Neutrophil (primary cell): Measurements from ENCODE around the gene PAX3.

Experiments used
- H3K27ac ChIP-seq: fragments of 200-600 bp; sonication (generic); 2 replicates; pipeline ENCODE4 v1.5.1; 2016; ENCODE audit warnings: mild to moderate bottlenecking, moderate library complexity
- H3K27me3 ChIP-seq: fragments of 200-600 bp; sonication (generic); 2 replicates; pipeline ENCODE4 v1.6.0; 2016; ENCODE audit warnings: mild to moderate bottlenecking
- H3K36me3 ChIP-seq: fragments of 200-600 bp; sonication (generic); 2 replicates; pipeline ENCODE4 v1.5.1; 2017
- H3K4me1 ChIP-seq, 2 experiments: fragments of 200-600 bp in 1 of 2; sonication (generic) in 1 of 2; 1 replicate in 1 of 2; 2 replicates in 1 of 2; pipeline versions ENCODE4 v1.5.1 to v1.6.1; 2013 to 2016; ENCODE audit warnings: low read depth in 1 of 2, low read length in 1 of 2, mild to moderate bottlenecking in 1 of 2, moderate library complexity in 1 of 2; ENCODE audit not compliant: control insufficient read depth in 1 of 2, insufficient read depth in 1 of 2
- H3K4me3 ChIP-seq, 2 experiments: fragments of 200-600 bp in 1 of 2; sonication (generic) in 1 of 2; 1 replicate in 1 of 2; 2 replicates in 1 of 2; pipeline ENCODE4 v1.5.1; 2013 to 2016; ENCODE audit warnings: low read depth in 1 of 2, low read length in 1 of 2, mild to moderate bottlenecking in 1 of 2, moderate library complexity in 1 of 2
- H3K9me3 ChIP-seq: fragments of 200-600 bp; sonication (generic); 2 replicates; pipeline ENCODE4 v1.5.1; 2016
- CTCF ChIP-seq: fragments of 200-600 bp; sonication (generic); IDR thresholded peaks from 2 replicates; pipeline ENCODE4 v1.5.1; 2016; ENCODE audit warnings: antibody characterized with exemption

Gene PAX3

DNA sequence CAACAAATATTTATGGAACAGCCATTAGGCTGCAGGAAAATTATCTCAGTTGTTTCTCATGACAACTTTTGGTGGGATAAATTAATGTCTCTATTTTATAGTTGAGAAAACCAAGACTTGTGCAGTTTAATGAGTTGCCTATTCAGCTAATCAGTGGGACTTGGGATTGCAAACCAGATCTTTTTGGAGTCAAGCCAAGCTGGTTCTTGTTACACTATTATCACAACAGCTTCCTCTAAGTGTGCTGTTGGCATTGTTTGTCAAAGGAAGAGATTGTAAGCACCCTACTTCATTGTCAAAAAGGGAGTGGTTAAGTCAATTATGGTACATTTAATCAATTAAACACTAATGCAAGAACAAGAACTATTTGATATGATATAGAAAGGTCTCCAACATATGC lies 119.2 kb downstream of the PAX3 start:
- no peak overlapping the region for H3K27ac ChIP-seq
- H3K36me3 ChIP-seq: no peaks in the 10 kb centered on the region
- TF ChIP-seq CTCF: no peak
- H3K4me3 ChIP-seq: no peak overlapping the region
- H3K9me3 ChIP-seq: no peaks in the 10 kb centered on the region
- no peaks in the 10 kb centered on the region for H3K27me3 ChIP-seq
- no peaks in the 10 kb centered on the region for H3K4me1 ChIP-seq

GRCh38 chr2:222178450-222178849 lies 120.3 kb downstream of the PAX3 start:
- Histone ChIP-seq H3K36me3 (no peaks in the 10 kb centered on the region), H3K4me1 (no peaks in the 10 kb centered on the region), H3K4me3 (no peak overlapping the region), H3K27ac (no peak overlapping the region), H3K9me3 (no peaks in the 10 kb centered on the region), H3K27me3 (no peaks in the 10 kb centered on the region)
- TF ChIP-seq CTCF: no peak

DNA sequence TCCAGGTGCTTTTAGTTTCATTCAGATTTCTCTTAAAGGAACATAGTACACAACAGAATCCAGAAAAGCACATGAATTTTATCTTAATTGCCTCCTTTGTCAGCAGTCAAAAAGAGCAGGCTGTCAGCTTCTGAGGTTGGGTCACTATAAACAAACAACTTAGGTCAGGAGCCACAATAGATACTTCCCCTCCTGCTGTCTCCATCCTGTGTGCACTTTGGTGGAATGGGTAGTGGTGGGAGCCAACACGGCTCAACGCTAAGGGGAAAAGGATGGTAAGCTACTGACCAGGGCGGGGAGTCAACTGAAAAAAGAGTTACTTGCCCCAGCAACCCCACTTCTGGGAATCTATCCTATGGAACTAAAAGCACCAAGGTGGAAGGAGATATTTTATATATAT lies 121.9 kb downstream of the PAX3 start:
- Histone ChIP-seq H3K4me3 (no peak overlapping the region), H3K4me1 (no peaks in the 10 kb centered on the region), H3K36me3 (no peaks in the 10 kb centered on the region), H3K27me3 (no peaks in the 10 kb centered on the region), H3K9me3 (no peaks in the 10 kb centered on the region), H3K27ac (no peak overlapping the region)
- no peak for TF ChIP-seq CTCF

GRCh38 chr2:222174450-222174849 lies 124.3 kb downstream of the PAX3 start:
- no peak for TF ChIP-seq CTCF
- H3K9me3 ChIP-seq: no peaks in the 10 kb centered on the region
- H3K4me1 ChIP-seq: no peaks in the 10 kb centered on the region
- H3K27ac ChIP-seq: no peak overlapping the region
- no peaks in the 10 kb centered on the region for H3K36me3 ChIP-seq
- no peak overlapping the region for H3K4me3 ChIP-seq
- H3K27me3 ChIP-seq: no peaks in the 10 kb centered on the region

GRCh38 chr2:222169346-222169745 lies 129.5 kb downstream of the PAX3 start:
- Histone ChIP-seq H3K36me3 (no peaks in the 10 kb centered on the region), H3K9me3 (no peaks in the 10 kb centered on the region), H3K27ac (no peak overlapping the region), H3K4me3 (no peak overlapping the region), H3K4me1 (no peaks in the 10 kb centered on the region), H3K27me3 (no peaks in the 10 kb centered on the region)
- no peak for TF ChIP-seq CTCF

DNA sequence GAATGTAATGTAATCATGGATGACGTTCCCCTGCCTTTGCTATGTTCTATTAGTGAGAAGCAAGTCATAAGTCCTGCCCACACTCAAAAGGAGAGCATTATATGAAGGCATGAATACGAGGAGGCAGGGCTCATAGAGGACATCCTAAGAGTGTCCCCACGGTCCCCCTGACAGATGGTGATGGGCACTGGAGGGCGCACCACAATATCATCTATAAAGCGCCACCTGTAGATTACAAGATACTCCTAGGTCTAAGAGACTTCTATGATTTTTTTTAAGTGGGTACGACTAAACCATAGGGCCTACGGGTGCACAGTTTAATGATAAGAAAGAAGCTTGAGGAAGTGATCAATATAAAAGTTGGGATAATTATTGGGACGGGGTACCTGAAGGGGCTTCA lies 131.0 kb downstream of the PAX3 start:
- Histone ChIP-seq H3K9me3 (no peaks in the 10 kb centered on the region), H3K36me3 (no peaks in the 10 kb centered on the region), H3K4me1 (no peaks in the 10 kb centered on the region), H3K4me3 (no peak overlapping the region), H3K27me3 (no peaks in the 10 kb centered on the region), H3K27ac (no peak overlapping the region)
- no peak for TF ChIP-seq CTCF
